Loucy (cell line): ENCODE data around the gene CD58.

Source experiments
- H2AFZ ChIP-seq: fragments of 200-600 bp; sonication (generic); 2 replicates; pipeline ENCODE4 v1.6.0; 2016; ENCODE audit warnings: antibody characterized with exemption, mild to moderate bottlenecking, low read length, moderate library complexity
- H3F3A ChIP-seq: fragments of 200-600 bp; 2 replicates; pipeline ENCODE4 v1.6.0; 2016; ENCODE audit warnings: antibody characterized with exemption, low read depth, mild to moderate bottlenecking
- H3K27me3 ChIP-seq: fragments of 200-600 bp; sonication (generic); 2 replicates; pipeline ENCODE4 v1.6.1; 2014; ENCODE audit warnings: low read length, mild to moderate bottlenecking; ENCODE audit not compliant: insufficient read depth, poor library complexity, severe bottlenecking
- H3K36me3 ChIP-seq: fragments of 200-600 bp; sonication (generic); 2 replicates; pipeline ENCODE4 v1.6.1; 2016; ENCODE audit warnings: low read length; ENCODE audit not compliant: insufficient read depth
- H3K4me1 ChIP-seq: fragments of 200-600 bp; sonication (generic); 2 replicates; pipeline ENCODE4 v1.5.1; 2014; ENCODE audit warnings: low read length, mild to moderate bottlenecking; ENCODE audit not compliant: insufficient read depth, poor library complexity, severe bottlenecking
- H3K4me2 ChIP-seq: fragments of 200-600 bp; sonication (generic); 2 replicates; pipeline ENCODE4 v1.6.0; 2014; ENCODE audit warnings: antibody characterized with exemption, low read length, low read depth, mild to moderate bottlenecking; ENCODE audit not compliant: poor library complexity, severe bottlenecking
- H3K4me3 ChIP-seq: fragments of 200-600 bp; sonication (generic); 2 replicates; pipeline ENCODE4 v1.5.1; 2014; ENCODE audit warnings: low read length, mild to moderate bottlenecking, mixed read lengths; ENCODE audit not compliant: poor library complexity, severe bottlenecking
- H3K79me2 ChIP-seq: fragments of 200-600 bp; sonication (generic); 2 replicates; pipeline ENCODE4 v1.6.1; 2014; ENCODE audit warnings: low read length; ENCODE audit not compliant: insufficient read depth
- H3K9ac ChIP-seq: fragments of 200-600 bp; sonication (generic); 2 replicates; pipeline ENCODE4 v1.6.0; 2014; ENCODE audit warnings: mild to moderate bottlenecking, low read depth, low read length, moderate library complexity; ENCODE audit not compliant: poor library complexity, severe bottlenecking
- H3K9me2 ChIP-seq: fragments of 200-600 bp; sonication (generic); replicated peaks from 2 replicates; pipeline ENCODE4 v1.6.1; 2016; ENCODE audit warnings: low read depth, low read length, mixed read lengths
- H3K9me3 ChIP-seq: fragments of 200-600 bp; sonication (generic); 2 replicates; pipeline ENCODE4 v1.6.1; 2014; ENCODE audit warnings: mild to moderate bottlenecking, antibody characterized with exemption, low read length, low read depth; ENCODE audit not compliant: insufficient read depth
- H4K20me1 ChIP-seq: fragments of 200-600 bp; sonication (generic); 2 replicates; pipeline ENCODE4 v1.6.0; 2014; ENCODE audit warnings: antibody characterized with exemption, low read length, mild to moderate bottlenecking; ENCODE audit not compliant: insufficient read depth, poor library complexity, severe bottlenecking
- EZH2phosphoT487 ChIP-seq: fragments of 200-600 bp; IDR thresholded peaks from 2 replicates; pipeline ENCODE4 v1.6.1; 2018; ENCODE audit warnings: antibody characterized with exemption, mild to moderate bottlenecking, moderate library complexity, borderline replicate concordance
- TF ChIP-seq, protein P1 (sequence below): fragments of 200-600 bp; sonication (generic); conservative IDR thresholded peaks from 2 replicates; pipeline ENCODE4 v1.5.1; 2014; ENCODE audit warnings: mild to moderate bottlenecking, antibody characterized with exemption, low read length

The CD58 gene

DNA sequence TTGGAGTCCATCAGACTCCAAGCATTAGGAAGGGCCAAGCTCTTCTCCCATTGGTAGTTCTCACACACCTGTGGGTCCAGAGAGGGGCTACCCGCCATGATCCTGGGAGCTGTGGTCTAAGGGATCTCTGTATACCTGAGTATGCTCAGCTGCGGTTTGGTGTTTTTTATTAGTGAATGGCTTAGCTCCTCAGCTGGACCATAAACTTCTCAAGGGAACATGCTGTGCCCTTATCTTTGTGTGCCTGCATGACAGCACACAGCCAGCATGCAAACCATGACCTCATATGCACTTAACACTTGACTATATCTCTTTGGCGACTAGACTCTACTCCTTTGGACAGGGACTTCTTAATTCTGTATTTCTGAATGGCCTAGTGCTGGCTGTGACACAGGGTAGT is 94.5 kb downstream of the CD58 start:
- Histone ChIP-seq H3K4me2 (no peak overlapping the region), H3K79me2 (no peaks in the 10 kb centered on the region), H3K4me1 (no peaks in the 10 kb centered on the region)

DNA sequence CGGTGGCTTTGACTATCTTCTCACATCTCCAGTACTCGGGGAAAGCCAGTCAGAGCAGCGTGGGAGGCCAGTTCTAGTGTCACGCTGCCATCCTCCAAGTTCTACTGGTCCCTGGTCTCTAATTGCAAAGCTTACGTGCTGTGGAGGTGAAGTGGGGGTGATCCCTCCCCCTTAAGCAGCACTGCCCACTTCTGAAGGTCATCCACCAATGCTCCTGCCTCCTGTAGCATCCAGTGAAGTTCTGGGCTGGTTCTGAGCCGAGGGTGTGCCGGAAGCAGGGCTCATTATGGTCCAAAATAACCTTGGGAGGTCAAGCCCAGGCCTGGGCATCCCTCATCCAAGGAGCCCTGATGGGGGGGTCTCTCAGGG is 95.0 kb downstream of the CD58 start:
- no peak for TF ChIP-seq EZH2phosphoT487
- TF ChIP-seq, protein P1, sequence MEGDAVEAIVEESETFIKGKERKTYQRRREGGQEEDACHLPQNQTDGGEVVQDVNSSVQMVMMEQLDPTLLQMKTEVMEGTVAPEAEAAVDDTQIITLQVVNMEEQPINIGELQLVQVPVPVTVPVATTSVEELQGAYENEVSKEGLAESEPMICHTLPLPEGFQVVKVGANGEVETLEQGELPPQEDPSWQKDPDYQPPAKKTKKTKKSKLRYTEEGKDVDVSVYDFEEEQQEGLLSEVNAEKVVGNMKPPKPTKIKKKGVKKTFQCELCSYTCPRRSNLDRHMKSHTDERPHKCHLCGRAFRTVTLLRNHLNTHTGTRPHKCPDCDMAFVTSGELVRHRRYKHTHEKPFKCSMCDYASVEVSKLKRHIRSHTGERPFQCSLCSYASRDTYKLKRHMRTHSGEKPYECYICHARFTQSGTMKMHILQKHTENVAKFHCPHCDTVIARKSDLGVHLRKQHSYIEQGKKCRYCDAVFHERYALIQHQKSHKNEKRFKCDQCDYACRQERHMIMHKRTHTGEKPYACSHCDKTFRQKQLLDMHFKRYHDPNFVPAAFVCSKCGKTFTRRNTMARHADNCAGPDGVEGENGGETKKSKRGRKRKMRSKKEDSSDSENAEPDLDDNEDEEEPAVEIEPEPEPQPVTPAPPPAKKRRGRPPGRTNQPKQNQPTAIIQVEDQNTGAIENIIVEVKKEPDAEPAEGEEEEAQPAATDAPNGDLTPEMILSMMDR: no peak
- Histone ChIP-seq H3K9me2 (no peaks in the 10 kb centered on the region), H3K4me3 (no peak overlapping the region), H3K27me3 (no peaks in the 10 kb centered on the region), H3K9ac (no peak overlapping the region), H3F3A (no peaks in the 10 kb centered on the region), H2AFZ (no peak overlapping the region), H3K4me2 (no peak overlapping the region), H3K36me3 (no peaks in the 10 kb centered on the region), H4K20me1 (no peaks in the 10 kb centered on the region), H3K9me3 (no peaks in the 10 kb centered on the region), H3K4me1 (no peaks in the 10 kb centered on the region), H3K79me2 (no peaks in the 10 kb centered on the region)

More for the DNA sequence above, 94.5 kb downstream of the CD58 start:
- no peak overlapping the region for H3K4me3 ChIP-seq
- no peak overlapping the region for H2AFZ ChIP-seq
- no peaks in the 10 kb centered on the region for H3F3A ChIP-seq
- H3K9ac ChIP-seq: no peak overlapping the region
- no peaks in the 10 kb centered on the region for H3K9me3 ChIP-seq
- H4K20me1 ChIP-seq: no peaks in the 10 kb centered on the region
- TF ChIP-seq, protein P1: no peak
- TF ChIP-seq EZH2phosphoT487: no peak
- H3K36me3 ChIP-seq: no peaks in the 10 kb centered on the region
- no peaks in the 10 kb centered on the region for H3K27me3 ChIP-seq
- H3K9me2 ChIP-seq: no peaks in the 10 kb centered on the region

DNA sequence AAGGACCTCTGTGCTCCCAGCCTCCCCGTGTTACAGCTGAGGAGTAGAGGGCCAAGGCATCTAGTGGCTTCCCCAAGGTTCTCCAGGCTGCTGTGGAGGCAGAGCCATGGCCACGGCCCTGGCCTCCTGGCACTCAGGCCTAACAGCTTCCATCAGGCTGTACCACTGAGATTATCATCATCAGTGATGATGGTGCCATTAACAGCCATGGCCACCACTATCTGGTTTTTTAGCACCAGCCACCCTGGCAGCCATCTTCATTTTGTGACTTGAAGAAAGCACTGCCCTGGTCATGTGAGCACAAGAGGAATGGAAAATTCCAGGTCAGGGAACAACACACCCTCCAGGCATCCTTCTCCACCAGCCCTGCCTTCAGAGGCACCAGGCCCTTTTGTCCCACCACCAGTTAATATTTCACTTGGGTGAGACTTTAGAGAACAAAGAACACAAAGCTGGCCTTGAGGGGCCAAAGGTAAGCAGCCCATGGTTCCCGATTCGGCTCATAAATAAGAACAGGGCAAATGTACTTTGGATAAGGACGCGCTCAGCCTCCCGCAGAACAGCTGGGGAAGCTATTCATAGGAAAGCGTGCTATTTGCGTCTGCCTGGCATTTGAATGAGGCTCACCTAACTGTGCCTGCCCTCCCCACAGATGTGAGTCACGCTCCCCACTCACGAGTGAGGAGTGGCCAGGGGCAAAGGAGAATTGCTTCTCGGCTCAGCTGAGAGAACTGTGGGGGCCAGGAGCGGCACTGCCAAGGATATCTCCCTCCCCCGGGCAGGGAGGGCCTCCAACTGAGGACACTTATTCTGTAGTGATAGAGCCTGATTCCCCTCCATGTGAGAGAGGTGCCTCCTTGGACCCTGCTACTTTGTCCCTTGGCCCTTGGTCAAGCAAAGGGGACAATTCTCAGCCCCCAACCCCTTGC is 95.6 kb downstream of the CD58 start:
- H3K4me3 ChIP-seq: no peak overlapping the region
- no peaks in the 10 kb centered on the region for H3K4me1 ChIP-seq
- no peaks in the 10 kb centered on the region for H3K79me2 ChIP-seq
- H3K27me3 ChIP-seq: no peaks in the 10 kb centered on the region
- H3K9me3 ChIP-seq: no peaks in the 10 kb centered on the region
- H3K36me3 ChIP-seq: no peaks in the 10 kb centered on the region
- no peaks in the 10 kb centered on the region for H3K9me2 ChIP-seq
- no peaks in the 10 kb centered on the region for H3F3A ChIP-seq
- no peak overlapping the region for H3K9ac ChIP-seq
- no peaks in the 10 kb centered on the region for H4K20me1 ChIP-seq
- no peak for TF ChIP-seq EZH2phosphoT487
- TF ChIP-seq, protein P1: no peak
- H3K4me2 ChIP-seq: no peak overlapping the region
- H2AFZ ChIP-seq: no peak overlapping the region
